ENCODE measurements around the gene SCN5A.

- TF ChIP-seq EP300 (IDR thresholded peaks at IDR 0.05; ENCODE audit: borderline replicate concordance) (no peak), MAX (IDR thresholded peaks at IDR 0.05) (no peak), RAD21 (IDR thresholded peaks at IDR 0.05; ENCODE audit: low read depth) (peak; percentile 43; the same call in 1 of the 2 replicates), TCF12 (IDR thresholded peaks at IDR 0.05; ENCODE audit: low read depth) (no peak), YY1 (IDR thresholded peaks at IDR 0.05; ENCODE audit: low read depth) (no peak), CEBPB (IDR thresholded peaks at IDR 0.05) (no peak), FOXM1 (IDR thresholded peaks at IDR 0.05; ENCODE audit: borderline replicate concordance, low read depth) (no peak), TAF1 (IDR thresholded peaks at IDR 0.05; ENCODE audit: low read depth) (no peak), NFIC (IDR thresholded peaks at IDR 0.05) (no peak), REST (IDR thresholded peaks at IDR 0.05; ENCODE audit: low read depth) (no peak)
Measured at GRCh38 chr3:38528457-38528856, 121.0 kb downstream of the SCN5A start.

Data from Ishikawa (cell line).